ENCODE results near the gene CHD3.
"Not testable (repeated sequence)": the region's sequence is repeated elsewhere in the genome, so short reads cannot be mapped to it uniquely, and the experiment has no call there.

CHD3 gene

DNA sequence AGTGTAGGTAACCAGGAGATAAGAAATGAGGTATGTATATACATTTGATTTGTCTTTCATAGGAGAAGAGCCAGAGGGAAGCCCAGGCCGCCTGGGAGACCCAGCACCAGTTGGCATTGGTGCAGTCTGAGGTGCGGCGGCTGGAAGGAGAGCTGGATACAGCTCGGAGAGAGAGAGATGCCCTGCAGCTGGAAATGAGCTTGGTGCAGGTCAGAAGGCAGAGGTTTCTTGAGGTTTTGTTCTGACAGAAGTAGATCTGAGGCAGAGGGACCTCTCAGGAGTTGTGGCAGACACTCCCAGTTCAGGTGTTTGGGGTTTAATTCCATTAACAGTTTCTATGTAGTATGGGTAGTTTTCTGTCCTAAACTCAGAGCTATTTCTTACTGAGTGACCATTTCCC is 51.4 kb downstream of the CHD3 start:
- DNase-seq = no peak

DNA sequence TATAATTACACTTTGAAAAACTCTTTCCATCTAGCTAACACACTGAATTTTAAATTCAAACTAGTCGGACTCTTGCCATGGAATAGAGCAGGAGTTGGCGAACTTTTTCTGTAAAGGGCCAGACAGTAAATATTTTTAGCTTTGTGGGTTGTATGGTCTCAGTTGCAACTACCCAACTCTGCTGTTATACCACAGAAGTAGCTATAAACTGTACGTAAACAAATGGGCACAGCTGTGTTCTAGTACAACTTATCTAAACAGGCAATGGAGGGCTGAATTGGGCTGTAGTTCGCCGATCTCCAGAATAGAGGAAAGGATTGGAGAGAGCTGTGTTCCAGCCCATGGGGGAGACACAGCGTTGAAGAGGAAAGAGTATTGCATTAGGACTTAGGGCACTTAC is 52.2 kb downstream of the CHD3 start:
- DNase-seq = no peak

- no peak for DNase-seq
Observed at GRCh38 chr17:7943291-7943690, 54.7 kb downstream of the CHD3 start.

GRCh38 chr17:7944326-7944725 is 55.7 kb downstream of the CHD3 start:
- DNase-seq = no peak

- DNase-seq = no peak
Observed at GRCh38 chr17:7945651-7946050, 57.1 kb downstream of the CHD3 start.

DNA sequence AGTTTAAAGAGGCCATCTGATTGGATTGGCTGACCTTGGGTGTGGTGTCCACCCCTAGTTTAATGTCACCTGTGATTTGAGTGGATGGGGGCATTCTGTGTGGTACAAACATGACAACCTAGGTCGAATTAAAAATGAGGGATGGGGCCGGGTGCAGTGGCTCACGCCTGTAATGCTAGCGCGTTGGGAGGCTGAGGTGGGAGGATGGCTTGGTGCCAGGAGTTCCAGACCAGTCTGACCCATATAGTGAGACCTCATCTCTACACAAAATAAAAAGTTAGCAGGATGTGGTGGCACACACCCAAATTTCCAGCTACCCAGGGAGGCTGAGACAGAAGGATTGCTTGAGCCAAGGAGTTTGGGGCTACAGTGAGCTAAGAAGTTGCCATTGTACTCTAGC is 57.9 kb downstream of the CHD3 start:
- DNase-seq = no peak

- no peak for DNase-seq
Observed at GRCh38 chr17:7947651-7948050, 59.1 kb downstream of the CHD3 start.

DNA sequence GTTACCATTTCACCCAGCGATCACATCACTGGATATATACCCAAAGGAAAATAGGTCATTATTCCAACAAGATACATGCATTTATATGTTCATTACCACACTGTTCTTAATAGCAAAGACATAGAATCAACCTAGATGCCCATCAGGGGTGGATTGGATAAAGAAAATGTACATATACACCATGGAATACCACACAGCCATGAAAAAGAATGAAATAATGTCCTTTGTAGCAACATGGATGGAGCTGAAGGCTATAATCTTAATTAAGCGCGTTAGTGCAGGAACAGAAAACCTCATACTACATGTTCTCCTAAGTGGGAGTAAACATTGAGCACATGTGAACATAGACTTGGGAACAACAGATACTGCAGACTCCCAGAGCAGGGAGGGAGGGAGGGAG is 62.0 kb downstream of the CHD3 start:
- DNase-seq = no peak

GRCh38 chr17:7951143-7951792 is 62.7 kb downstream of the CHD3 start:
- DNase-seq = no peak

GRCh38 chr17:7953266-7953665 is 64.7 kb downstream of the CHD3 start:
- not testable (repeated sequence) for DNase-seq

- DNase-seq = no peak
Observed at GRCh38 chr17:7955414-7956227, 67.0 kb downstream of the CHD3 start.

DNA sequence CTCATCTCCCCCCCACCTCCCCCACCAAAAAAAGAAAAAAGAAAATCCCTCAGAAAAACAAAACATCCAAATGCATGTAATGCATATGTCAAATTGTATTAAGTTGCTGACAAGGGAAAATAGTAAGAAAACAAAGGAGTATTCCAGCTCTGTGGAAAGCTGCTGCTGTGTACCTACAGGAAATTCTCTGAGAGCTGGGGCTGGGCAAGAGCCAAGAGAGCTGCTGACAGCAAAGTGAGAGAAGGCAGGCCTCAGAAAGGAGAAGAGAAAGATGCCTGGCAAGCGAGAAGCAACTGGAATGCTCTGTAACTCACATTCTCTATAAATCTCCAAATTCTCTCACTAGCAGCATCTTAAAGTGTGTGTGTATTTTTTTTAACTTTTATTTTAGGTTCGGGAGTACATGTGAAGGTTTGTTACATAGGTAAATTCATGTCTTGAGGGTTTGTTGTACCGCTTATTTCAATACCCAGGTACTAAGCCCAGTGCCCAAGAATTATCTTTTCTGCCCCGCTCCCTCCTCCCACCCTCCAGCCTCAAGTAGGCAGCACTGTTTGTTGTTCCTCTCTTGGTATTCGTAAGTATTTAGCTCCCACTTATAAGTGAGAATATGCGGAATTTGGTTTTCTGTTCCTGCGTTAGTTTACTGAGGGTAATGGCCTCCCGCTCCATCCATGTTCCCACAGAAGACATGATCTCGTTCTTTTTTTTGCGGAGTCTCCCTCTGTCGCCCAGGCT is 67.8 kb downstream of the CHD3 start:
- no peak for DNase-seq

DNA sequence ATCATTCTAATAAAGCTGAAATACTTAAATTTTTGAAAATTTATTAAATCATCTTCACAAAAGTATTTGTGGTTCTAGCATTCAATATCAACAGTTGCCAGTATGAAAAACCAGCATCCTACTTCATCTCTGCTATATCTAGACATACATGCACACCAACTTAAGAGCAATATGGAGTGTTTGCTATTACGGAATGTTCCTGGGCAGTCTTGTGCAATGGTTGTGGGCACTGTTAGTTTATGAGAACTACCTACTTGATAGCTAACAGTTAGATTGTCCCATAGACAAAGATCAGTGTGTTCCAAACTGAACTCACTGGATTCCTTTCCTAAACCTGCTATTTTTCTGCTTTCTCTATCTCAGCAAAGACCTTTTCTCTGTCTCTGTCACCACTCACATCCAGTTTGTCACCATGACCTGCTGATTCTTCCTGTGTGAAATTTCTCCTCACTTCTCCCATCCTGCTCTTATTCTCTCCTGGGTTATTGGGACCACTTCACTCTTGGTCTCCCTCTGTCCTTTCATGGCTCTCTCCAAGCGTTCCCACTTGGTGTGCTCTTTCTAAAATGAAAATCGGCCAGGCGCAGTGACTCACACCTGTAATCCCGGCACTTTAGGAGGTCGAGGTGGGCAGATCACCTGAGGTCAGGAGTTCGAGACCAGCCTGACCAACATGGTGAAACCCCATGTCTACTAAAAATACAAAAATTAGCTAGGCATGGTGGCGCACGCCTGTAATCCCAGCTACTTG is 71.1 kb downstream of the CHD3 start:
- no peak for DNase-seq

GRCh38 chr17:7961421-7961820 is 72.8 kb downstream of the CHD3 start:
- no peak for DNase-seq

Data from EL (cell line).